Measurements from ENCODE around the gene FKBP8.

- no peak for TF ChIP-seq RARB (CRISPR knock-in tag; IDR thresholded peaks at IDR 0.05)
- no peak for TF ChIP-seq CREB5 (CRISPR knock-in tag; IDR thresholded peaks at IDR 0.05; ENCODE audit: low read depth)
- no peak for TF ChIP-seq CSRNP3 (CRISPR knock-in tag; IDR thresholded peaks at IDR 0.05)
- no peak for TF ChIP-seq GLIS3 (CRISPR knock-in tag; IDR thresholded peaks at IDR 0.05)
- TF ChIP-seq PPARA (CRISPR knock-in tag; IDR thresholded peaks at IDR 0.05; ENCODE audit: borderline replicate concordance), result no peak
- no peak for TF ChIP-seq TCF4 (CRISPR knock-in tag; IDR thresholded peaks at IDR 0.05; ENCODE audit: borderline replicate concordance)
- no peak for TF ChIP-seq ZC3H10 (CRISPR knock-in tag; IDR thresholded peaks at IDR 0.05)
- TF ChIP-seq ZFP3 (CRISPR knock-in tag; IDR thresholded peaks at IDR 0.05), result no peak
These were observed 16.3 kb upstream of the FKBP8 start for GRCh38 chr19:18559685-18560084.
